H9 (cell line): Measurements from ENCODE around the gene PTTG1IP. TPM values are rescaled to one million over a fixed set of nuclear protein-coding genes. Genes with fewer than 3 reads are reported as not detected.

Experiments
- DNase-seq: peaks from one replicate; pipeline ENCODE4 v3.0.0-alpha.2; 2017
- H2AFZ ChIP-seq: one replicate; pipeline ENCODE4 v1.6.1; 2013; ENCODE audit warnings: mild to moderate bottlenecking, low read length, control low read depth, moderate library complexity
- H2AK5ac ChIP-seq: 2 replicates; pipeline ENCODE4 v1.6.1; 2013; ENCODE audit warnings: low read length, control low read depth, mixed read lengths; ENCODE audit not compliant: insufficient read length
- H2BK120ac ChIP-seq: one replicate; pipeline ENCODE4 v1.6.1; 2013; ENCODE audit warnings: low read depth, mild to moderate bottlenecking, low read length, control low read depth, inconsistent platforms; ENCODE audit not compliant: poor library complexity, severe bottlenecking
- H2BK12ac ChIP-seq: 2 replicates; pipeline ENCODE4 v1.6.1; 2013; ENCODE audit warnings: low read length, control low read depth, mixed read lengths, low read depth; ENCODE audit not compliant: insufficient read length
- H2BK15ac ChIP-seq: 2 replicates; pipeline ENCODE4 v1.6.1; 2013; ENCODE audit warnings: low read depth, low read length, control low read depth
- H2BK20ac ChIP-seq: one replicate; pipeline ENCODE4 v1.6.1; 2013; ENCODE audit warnings: low read depth, mild to moderate bottlenecking, low read length, control low read depth, inconsistent platforms; ENCODE audit not compliant: poor library complexity, severe bottlenecking
- H2BK5ac ChIP-seq: 2 replicates; pipeline ENCODE4 v1.6.1; 2013; ENCODE audit warnings: low read length, control low read depth, mixed read lengths; ENCODE audit not compliant: insufficient read length
- H3K14ac ChIP-seq: 2 replicates; pipeline ENCODE4 v1.6.1; 2013; ENCODE audit warnings: low read length, control low read depth; ENCODE audit not compliant: insufficient read depth
- H3K18ac ChIP-seq: 2 replicates; pipeline ENCODE4 v1.6.1; 2013; ENCODE audit warnings: low read depth, mild to moderate bottlenecking, mixed read lengths, low read length, control low read depth; ENCODE audit not compliant: insufficient read length
- H3K23ac ChIP-seq: 2 replicates; pipeline ENCODE4 v1.6.1; 2013; ENCODE audit warnings: low read length, control low read depth, mixed read lengths, low read depth; ENCODE audit not compliant: insufficient read length
- H3K23me2 ChIP-seq: 2 replicates; pipeline ENCODE4 v1.6.1; 2013; ENCODE audit warnings: low read depth, mild to moderate bottlenecking, mixed read lengths, low read length, control low read depth; ENCODE audit not compliant: insufficient read length, poor library complexity, severe bottlenecking
- H3K27ac ChIP-seq: 2 replicates; pipeline ENCODE4 v1.5.1; 2013; ENCODE audit warnings: low read length, control low read depth, mixed read lengths, low read depth; ENCODE audit not compliant: insufficient read length
- H3K27me3 ChIP-seq: 2 replicates; pipeline ENCODE4 v1.6.1; 2013; ENCODE audit warnings: low read length, control low read depth, inconsistent platforms; ENCODE audit not compliant: insufficient read depth
- H3K4ac ChIP-seq: 2 replicates; pipeline ENCODE4 v1.6.1; 2013; ENCODE audit warnings: low read depth, mild to moderate bottlenecking, control low read depth, inconsistent platforms, low read length, moderate library complexity
- H3K4me1 ChIP-seq: 2 replicates; pipeline ENCODE4 v1.6.1; 2013; ENCODE audit warnings: low read length, control low read depth, inconsistent platforms; ENCODE audit not compliant: insufficient read depth
- H3K4me2 ChIP-seq: 2 replicates; pipeline ENCODE4 v1.6.1; 2013; ENCODE audit warnings: low read length, control low read depth, mixed read lengths; ENCODE audit not compliant: insufficient read length, insufficient read depth
- H3K56ac ChIP-seq: 2 replicates; pipeline ENCODE4 v1.6.1; 2013; ENCODE audit warnings: low read depth, mild to moderate bottlenecking, mixed read lengths, low read length, control low read depth; ENCODE audit not compliant: insufficient read length
- H3K79me1 ChIP-seq: 2 replicates; pipeline ENCODE4 v1.6.1; 2013; ENCODE audit warnings: low read depth, mild to moderate bottlenecking, moderate library complexity, low read length, control low read depth, inconsistent platforms; ENCODE audit not compliant: insufficient read depth, poor library complexity, severe bottlenecking
- H3K79me2 ChIP-seq: 2 replicates; pipeline ENCODE4 v1.6.1; 2013; ENCODE audit warnings: low read length, control low read depth, inconsistent platforms; ENCODE audit not compliant: insufficient read depth
- H3K9ac ChIP-seq: 2 replicates; pipeline ENCODE4 v1.6.1; 2013; ENCODE audit warnings: low read length, control low read depth, mixed read lengths; ENCODE audit not compliant: insufficient read length; ENCODE audit errors: extremely low read depth
- H3K9me3 ChIP-seq: one replicate; pipeline ENCODE4 v1.6.1; 2013; ENCODE audit warnings: low read depth, low read length, inconsistent platforms; ENCODE audit not compliant: control insufficient read depth
- H3T11ph ChIP-seq: one replicate; pipeline ENCODE4 v1.6.1; 2013; ENCODE audit warnings: mild to moderate bottlenecking, low read length, control low read depth, inconsistent platforms
- H4K20me1 ChIP-seq: one replicate; pipeline ENCODE4 v1.6.1; 2013; ENCODE audit not compliant: control insufficient read depth, insufficient read length, insufficient read depth
- H4K5ac ChIP-seq: 2 replicates; pipeline ENCODE4 v1.6.1; 2013; ENCODE audit warnings: low read depth, mild to moderate bottlenecking, mixed read lengths, low read length, control low read depth; ENCODE audit not compliant: insufficient read length
- H4K8ac ChIP-seq: replicated peaks from 2 replicates; pipeline ENCODE4 v1.6.1; 2013; ENCODE audit warnings: low read length, control low read depth, mixed read lengths, low read depth; ENCODE audit not compliant: insufficient read length
- H4K91ac ChIP-seq: 2 replicates; pipeline ENCODE4 v1.6.1; 2013; ENCODE audit warnings: low read depth, mild to moderate bottlenecking, moderate library complexity, mixed read lengths, low read length, control low read depth; ENCODE audit not compliant: insufficient read length
- H3K27ac Mint-ChIP-seq, 3 experiments: 2 replicates in 2 of 3; 3 replicates in 1 of 3; pipeline ENCODE4 v1.8.0; 2020 to 2021; ENCODE audit warnings: mixed read lengths in 3 of 3, mild to moderate bottlenecking in 1 of 3, moderate library complexity in 1 of 3
- H3K27me3 Mint-ChIP-seq: 2 replicates; pipeline ENCODE4 v1.8.0; 2021; ENCODE audit warnings: low read depth, mild to moderate bottlenecking, moderate library complexity, mixed read lengths
- H3K36me3 Mint-ChIP-seq, 3 experiments: 2 replicates in 2 of 3; 3 replicates in 1 of 3; pipeline ENCODE4 v1.8.0; 2020 to 2021; ENCODE audit warnings: low read depth in 3 of 3, mixed read lengths in 3 of 3; ENCODE audit not compliant: insufficient read depth in 1 of 3
- H3K4me1 Mint-ChIP-seq, 2 experiments: 2 replicates each; pipeline ENCODE4 v1.8.0; 2020; ENCODE audit warnings: mixed read lengths in 2 of 2
- H3K4me3 Mint-ChIP-seq, 2 experiments: 2 replicates in 1 of 2; 3 replicates in 1 of 2; pipeline ENCODE4 v1.8.0; 2020 to 2021; ENCODE audit warnings: mild to moderate bottlenecking in 2 of 2, mixed read lengths in 2 of 2, moderate library complexity in 1 of 2
- H3K9me3 Mint-ChIP-seq, 2 experiments: 2 replicates in 1 of 2; 3 replicates in 1 of 2; pipeline ENCODE4 v1.8.0; 2020; ENCODE audit warnings: mild to moderate bottlenecking in 2 of 2, mixed read lengths in 2 of 2, moderate library complexity in 1 of 2
- WGBS: extraction: QIAGEN DNeasy Blood & Tissue Kit; methylation state at CpG from one replicate; pipeline ENCODE4 v1.1.7; 2013; ENCODE audit warnings: missing lambda C conversion rate, low lambda C conversion rate, mixed read lengths; ENCODE audit not compliant: insufficient read length; ENCODE audit errors: extremely low coverage; 5-methylcytosine and 5-hydroxymethylcytosine counted together
- total RNA-seq: library from RNA; stranded (reverse); gene quantifications from 2 replicates; pipeline ENCODE4 v1.2.1, GENCODE V29; 2021
- TF ChIP-seq, protein P1 (sequence below): fragments of 200-600 bp; sonication (generic); conservative IDR thresholded peaks from 3 replicates; pipeline ENCODE4 v1.8.0; 2021; ENCODE audit warnings: antibody characterized with exemption, mild to moderate bottlenecking

The PTTG1IP gene
- total RNA-seq, 1 experiment from 2014 or later = 107 TPM

DNA sequence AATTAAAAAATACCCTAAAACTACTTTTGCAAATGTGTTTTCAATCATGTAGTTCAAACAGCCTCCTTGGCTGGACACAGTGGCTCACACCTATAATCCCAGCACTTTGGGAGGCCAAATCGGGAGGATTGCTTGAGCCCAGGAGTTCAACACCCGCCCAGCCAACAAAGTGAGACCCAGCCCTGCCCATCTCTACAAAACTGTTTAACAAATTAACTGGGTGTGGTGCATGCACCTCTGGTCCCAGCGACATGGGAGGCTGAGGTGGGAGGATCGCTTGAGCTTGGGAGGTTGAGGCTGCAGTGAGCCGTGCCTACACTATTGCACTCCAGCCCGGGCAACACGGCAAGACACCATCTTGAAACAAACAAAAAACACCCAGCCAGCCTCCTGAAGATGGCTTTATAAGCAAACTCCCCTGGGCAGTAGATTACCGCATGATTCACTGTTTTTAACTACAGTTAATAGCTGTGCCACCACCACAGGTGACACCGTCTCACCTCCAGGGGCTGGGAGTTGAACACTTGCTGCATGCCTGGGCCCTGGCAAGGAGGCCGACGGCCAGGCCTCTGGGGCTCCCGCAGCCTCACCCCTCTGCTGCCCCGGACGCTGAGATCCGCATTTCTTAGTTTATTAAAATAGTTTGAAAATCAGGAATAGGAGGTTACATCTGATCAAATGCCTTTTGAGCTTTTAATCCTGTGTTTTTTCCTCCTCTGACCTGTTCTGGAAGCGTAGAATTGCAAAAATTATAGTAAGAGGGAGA lies 16.2 kb downstream of the PTTG1IP start:
- H4K5ac ChIP-seq = no peak overlapping the region
- peaks cover 6% of the 10 kb centered on the region in 2 experiments; a peak in 3 of 4 replicates for H3K4me1 Mint-ChIP-seq
- no peak overlapping the region for H3K56ac ChIP-seq
- H3K23ac ChIP-seq = no peak overlapping the region
- no peaks in the 10 kb centered on the region for H3K79me1 ChIP-seq
- no peaks in the 10 kb centered on the region for H3K9me3 ChIP-seq
- no peak overlapping the region for H2AFZ ChIP-seq
- peaks cover 44 to 82% (median 73%) of the 10 kb centered on the region in 3 experiments; a peak in 6 of 7 replicates for H3K36me3 Mint-ChIP-seq
- TF ChIP-seq, protein P1, sequence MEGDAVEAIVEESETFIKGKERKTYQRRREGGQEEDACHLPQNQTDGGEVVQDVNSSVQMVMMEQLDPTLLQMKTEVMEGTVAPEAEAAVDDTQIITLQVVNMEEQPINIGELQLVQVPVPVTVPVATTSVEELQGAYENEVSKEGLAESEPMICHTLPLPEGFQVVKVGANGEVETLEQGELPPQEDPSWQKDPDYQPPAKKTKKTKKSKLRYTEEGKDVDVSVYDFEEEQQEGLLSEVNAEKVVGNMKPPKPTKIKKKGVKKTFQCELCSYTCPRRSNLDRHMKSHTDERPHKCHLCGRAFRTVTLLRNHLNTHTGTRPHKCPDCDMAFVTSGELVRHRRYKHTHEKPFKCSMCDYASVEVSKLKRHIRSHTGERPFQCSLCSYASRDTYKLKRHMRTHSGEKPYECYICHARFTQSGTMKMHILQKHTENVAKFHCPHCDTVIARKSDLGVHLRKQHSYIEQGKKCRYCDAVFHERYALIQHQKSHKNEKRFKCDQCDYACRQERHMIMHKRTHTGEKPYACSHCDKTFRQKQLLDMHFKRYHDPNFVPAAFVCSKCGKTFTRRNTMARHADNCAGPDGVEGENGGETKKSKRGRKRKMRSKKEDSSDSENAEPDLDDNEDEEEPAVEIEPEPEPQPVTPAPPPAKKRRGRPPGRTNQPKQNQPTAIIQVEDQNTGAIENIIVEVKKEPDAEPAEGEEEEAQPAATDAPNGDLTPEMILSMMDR = no peak
- no peak overlapping the region for H3K27ac Mint-ChIP-seq
- WGBS = no CpG with 5 or more reads among the region's 16 CpGs
- H3K79me2 ChIP-seq = peaks cover 7% of the 10 kb centered on the region; the same call in 1 of the 2 replicates
- no peak overlapping the region for H4K8ac ChIP-seq
- H3K9ac ChIP-seq = no peak overlapping the region
- no peak overlapping the region for H3T11ph ChIP-seq
- H3K14ac ChIP-seq = no peak overlapping the region
- H3K4me3 Mint-ChIP-seq = no peak overlapping the region
- H4K20me1 ChIP-seq = peaks cover 3% of the 10 kb centered on the region
- no peak overlapping the region for H2BK12ac ChIP-seq
- no peak overlapping the region for H4K91ac ChIP-seq
- no peak overlapping the region for H2BK15ac ChIP-seq
- no peak overlapping the region for H3K27ac ChIP-seq
- no peak overlapping the region for H3K4ac ChIP-seq
- no peak for DNase-seq
- no peak overlapping the region for H3K18ac ChIP-seq
- H3K23me2 ChIP-seq = no peaks in the 10 kb centered on the region
- H2BK120ac ChIP-seq = no peak overlapping the region
- H3K4me2 ChIP-seq = no peak overlapping the region
- H3K4me1 ChIP-seq = no peaks in the 10 kb centered on the region
- no peak overlapping the region for H2BK5ac ChIP-seq
- no peaks in the 10 kb centered on the region for H3K27me3 ChIP-seq
- no peak overlapping the region for H2AK5ac ChIP-seq
- H3K27me3 Mint-ChIP-seq = no peaks in the 10 kb centered on the region
- no peaks in the 10 kb centered on the region for H3K9me3 Mint-ChIP-seq
- H2BK20ac ChIP-seq = no peak overlapping the region
